Vagina (tissue), 2 donors: Measurements from ENCODE around the gene CAPS. TPM values are rescaled to one million over a fixed set of nuclear protein-coding genes. Genes with fewer than 3 reads are reported as not detected.

Experiments used
- DNase-seq, 2 donors: peaks; one replicate each; pipeline ENCODE4 v3.0.0-alpha.2; 2017; ENCODE audit errors: extremely low spot score in 2 of 2
- H3K27ac ChIP-seq: fragments of 200-600 bp; sonication (generic); one replicate; pipeline ENCODE4 v1.5.1; 2019
- H3K27me3 ChIP-seq: fragments of 200-600 bp; sonication (generic); one replicate; pipeline ENCODE4 v1.5.1; 2019
- H3K36me3 ChIP-seq, 2 donors: fragments of 200-600 bp; sonication (generic); one replicate each; pipeline ENCODE4 v1.5.1; 2017 to 2019
- H3K4me1 ChIP-seq: fragments of 200-600 bp; sonication (generic); one replicate; pipeline ENCODE4 v1.5.1; 2019
- H3K4me3 ChIP-seq, 2 donors: fragments of 200-600 bp; sonication (generic); 1 replicate in 1 of 2; 2 replicates in 1 of 2; pipeline ENCODE4 v1.5.1; 2016 to 2019
- H3K9me3 ChIP-seq: fragments of 200-600 bp; sonication (generic); one replicate; pipeline ENCODE4 v1.5.1; 2019
- POLR2A ChIP-seq, 2 donors: fragments of 450-650 bp; IDR thresholded peaks; one replicate each; pipeline ENCODE4 v1.6.1; 2017; ENCODE audit warnings: antibody characterized with exemption in 2 of 2, mild to moderate bottlenecking in 2 of 2, moderate library complexity in 2 of 2
- POLR2AphosphoS5 ChIP-seq, 2 donors: sonication (generic); formaldehyde crosslinking; IDR thresholded peaks; one replicate each; pipeline ENCODE4 v1.9.0; 2017; ENCODE audit warnings: antibody characterized with exemption in 2 of 2, mild to moderate bottlenecking in 2 of 2, low read depth in 1 of 2; ENCODE audit not compliant: insufficient read depth in 1 of 2
- intact Hi-C: fragments of 100-400 bp; cut with DNase I; formaldehyde crosslinking; loops from one replicate; pipeline ENCODE4 v1.15.1; 2023
- total RNA-seq: library from RNA; depleted of rRNA; stranded (reverse); fragments of >200 nt; gene quantifications from one replicate; pipeline ENCODE4 v1.2.3, GENCODE V29; 2016
- TF ChIP-seq, protein P1 (sequence below), 3 experiments: fragments of 450-650 bp in 2 of 3; fragments of 200-600 bp in 1 of 3; sonication (generic) in 1 of 3; IDR thresholded peaks; one replicate each; pipeline ENCODE4 v1.5.1; 2017 to 2019; ENCODE audit warnings: antibody characterized with exemption in 3 of 3, mild to moderate bottlenecking in 2 of 3, moderate library complexity in 2 of 3

CAPS gene
- total RNA-seq, 1 donor from 2014 or later = 35.8 TPM

DNA sequence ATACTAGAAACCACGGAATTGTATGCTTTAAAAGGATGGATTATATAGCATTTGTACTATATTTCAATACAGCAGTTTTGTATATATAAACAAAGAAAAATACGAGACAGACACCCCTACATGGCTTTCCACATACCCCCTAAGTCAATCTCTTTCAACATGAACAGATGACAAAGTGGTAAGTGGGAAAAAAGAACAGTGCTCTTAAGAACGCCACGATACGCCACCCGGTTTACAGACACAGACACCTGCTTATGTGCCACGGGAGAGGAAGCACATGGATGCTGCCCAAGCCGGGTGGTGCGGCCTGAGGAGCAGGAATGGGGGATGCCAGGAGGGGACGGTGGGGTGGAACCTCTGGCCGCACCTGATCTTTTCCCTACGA lies 8.1 kb downstream of the CAPS start:
- Histone ChIP-seq H3K27ac (no peak overlapping the region), H3K9me3 (no peaks in the 10 kb centered on the region), H3K4me3 (no peak overlapping the region), H3K4me1 (peaks cover 11% of the 10 kb centered on the region), H3K27me3 (no peaks in the 10 kb centered on the region), H3K36me3 (peaks cover 0 to 91% of the 10 kb centered on the region in 2 donors)
- DNase-seq = no peak
- intact Hi-C loops = no loop called here
- no peak for TF ChIP-seq POLR2AphosphoS5 (IDR thresholded peaks at IDR 0.05; ENCODE audit: insufficient read depth in 1 of 2, low read depth in 1 of 2)
- TF ChIP-seq, protein P1, sequence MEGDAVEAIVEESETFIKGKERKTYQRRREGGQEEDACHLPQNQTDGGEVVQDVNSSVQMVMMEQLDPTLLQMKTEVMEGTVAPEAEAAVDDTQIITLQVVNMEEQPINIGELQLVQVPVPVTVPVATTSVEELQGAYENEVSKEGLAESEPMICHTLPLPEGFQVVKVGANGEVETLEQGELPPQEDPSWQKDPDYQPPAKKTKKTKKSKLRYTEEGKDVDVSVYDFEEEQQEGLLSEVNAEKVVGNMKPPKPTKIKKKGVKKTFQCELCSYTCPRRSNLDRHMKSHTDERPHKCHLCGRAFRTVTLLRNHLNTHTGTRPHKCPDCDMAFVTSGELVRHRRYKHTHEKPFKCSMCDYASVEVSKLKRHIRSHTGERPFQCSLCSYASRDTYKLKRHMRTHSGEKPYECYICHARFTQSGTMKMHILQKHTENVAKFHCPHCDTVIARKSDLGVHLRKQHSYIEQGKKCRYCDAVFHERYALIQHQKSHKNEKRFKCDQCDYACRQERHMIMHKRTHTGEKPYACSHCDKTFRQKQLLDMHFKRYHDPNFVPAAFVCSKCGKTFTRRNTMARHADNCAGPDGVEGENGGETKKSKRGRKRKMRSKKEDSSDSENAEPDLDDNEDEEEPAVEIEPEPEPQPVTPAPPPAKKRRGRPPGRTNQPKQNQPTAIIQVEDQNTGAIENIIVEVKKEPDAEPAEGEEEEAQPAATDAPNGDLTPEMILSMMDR (IDR thresholded peaks at IDR 0.05) = no peak

DNA sequence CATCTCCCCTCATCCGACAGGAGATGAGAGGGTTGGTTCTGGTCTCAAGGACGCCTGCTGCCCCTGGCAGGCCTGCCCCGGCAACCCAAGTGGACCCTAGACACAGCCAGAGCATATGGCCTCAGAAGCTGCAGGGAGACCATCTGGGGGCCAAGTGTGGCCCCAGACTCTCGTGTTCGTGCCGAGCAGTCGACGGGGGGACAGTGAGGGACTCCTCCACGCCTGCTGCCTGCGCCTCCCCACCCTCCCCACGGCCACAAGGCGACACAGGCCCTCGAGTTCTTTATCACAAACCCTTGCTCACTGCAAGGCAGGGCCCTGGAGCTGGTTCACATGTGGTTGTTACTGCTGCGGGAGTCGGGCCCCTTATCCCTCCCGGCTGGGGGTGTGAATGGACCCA lies 9.3 kb downstream of the CAPS start:
- H3K27ac ChIP-seq = no peak overlapping the region
- no peak for DNase-seq
- intact Hi-C loops = no loop called here
- no peak overlapping the region for H3K4me3 ChIP-seq
- TF ChIP-seq POLR2AphosphoS5 (IDR thresholded peaks at IDR 0.05; ENCODE audit: insufficient read depth in 1 of 2, low read depth in 1 of 2) (no peak), POLR2A (IDR thresholded peaks at IDR 0.05) (no peak)
- TF ChIP-seq, protein P1 (IDR thresholded peaks at IDR 0.05) = no peak
- H3K36me3 ChIP-seq = peaks cover 0 to 91% of the 10 kb centered on the region in 2 donors
- H3K4me1 ChIP-seq = peaks cover 23% of the 10 kb centered on the region
- no peaks in the 10 kb centered on the region for H3K9me3 ChIP-seq
- H3K27me3 ChIP-seq = no peaks in the 10 kb centered on the region

DNA sequence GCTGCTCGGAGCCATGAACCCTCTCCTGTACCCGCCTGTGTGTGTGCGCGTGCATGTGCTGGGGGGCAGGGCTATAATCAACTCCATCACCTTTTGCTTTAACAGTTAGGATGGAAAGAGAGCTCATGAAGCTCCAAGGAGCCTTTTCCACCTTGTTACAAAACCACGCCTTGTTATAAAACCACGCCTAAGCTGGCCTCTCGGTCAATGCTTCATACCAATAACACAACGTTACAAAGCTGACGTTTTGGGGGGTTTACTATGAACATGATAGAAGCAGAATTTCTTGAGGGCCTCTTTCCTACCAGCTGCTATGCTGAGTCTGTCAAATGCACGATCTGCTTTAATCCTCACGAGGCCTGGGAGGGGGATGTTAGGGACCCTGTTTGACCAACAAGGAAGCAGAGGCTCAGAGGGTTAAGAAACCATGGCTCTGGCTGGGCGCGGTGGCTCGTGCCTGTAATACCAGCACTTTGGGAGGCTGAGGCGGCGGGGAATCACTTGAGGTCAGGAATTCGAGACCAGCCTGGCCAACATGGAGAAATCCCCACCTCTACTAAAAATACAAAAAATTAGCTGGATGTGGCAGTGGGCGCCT lies 11.9 kb downstream of the CAPS start:
- no peaks in the 10 kb centered on the region for H3K9me3 ChIP-seq
- intact Hi-C loops = no loop called here
- H3K4me3 ChIP-seq = no peak overlapping the region
- peak overlapping the region; percentile 56 for H3K27ac ChIP-seq
- no peaks in the 10 kb centered on the region for H3K27me3 ChIP-seq
- TF ChIP-seq, protein P1 (IDR thresholded peaks at IDR 0.05) = no peak
- H3K4me1 ChIP-seq = peaks cover 24% of the 10 kb centered on the region
- peaks cover 0 to 92% of the 10 kb centered on the region in 2 donors for H3K36me3 ChIP-seq
- DNase-seq = no peak

DNA sequence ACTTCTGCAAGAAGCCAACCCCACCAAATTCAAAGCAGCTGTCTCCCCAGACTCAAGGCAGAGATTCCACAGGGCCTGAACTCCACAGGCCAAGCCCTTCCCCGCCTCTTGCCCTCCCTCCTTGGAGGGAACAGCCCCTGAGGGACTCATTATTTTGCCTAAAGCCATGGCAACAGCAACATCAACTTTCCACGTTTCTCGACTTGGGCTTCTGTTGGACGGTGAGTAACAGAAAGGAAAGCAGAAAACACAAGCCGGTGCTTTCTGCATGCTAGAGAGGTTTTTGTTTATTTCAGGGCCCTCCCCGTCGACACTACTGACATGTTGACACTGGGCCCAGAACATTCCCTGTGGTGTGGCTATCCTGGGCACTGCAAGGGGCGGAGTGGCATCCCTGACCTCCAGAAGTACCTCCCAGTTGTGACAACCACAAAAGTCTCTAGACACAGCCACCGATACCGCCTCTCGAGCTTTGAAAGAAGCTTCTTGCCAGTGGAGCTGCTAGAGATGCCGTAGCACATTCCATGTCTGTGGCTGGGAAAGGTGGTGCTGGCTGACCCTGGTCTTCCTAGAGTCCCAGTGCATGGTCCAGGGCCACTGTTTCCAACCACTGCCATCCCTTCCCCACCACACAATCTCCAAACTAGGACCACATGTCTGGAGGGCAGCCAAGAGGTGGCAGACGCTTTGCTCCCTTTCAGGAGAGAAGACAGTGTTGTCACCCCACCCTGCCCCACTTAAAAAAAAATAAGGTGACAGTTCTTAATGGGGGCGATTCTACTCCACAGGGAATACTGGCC lies 12.8 kb downstream of the CAPS start:
- intact Hi-C loops = no loop called here
- Histone ChIP-seq H3K9me3 (no peaks in the 10 kb centered on the region), H3K4me1 (peaks cover 24% of the 10 kb centered on the region), H3K27me3 (no peaks in the 10 kb centered on the region), H3K27ac (peak overlapping the region; percentile 76), H3K36me3 (peaks cover 0 to 94% of the 10 kb centered on the region in 2 donors), H3K4me3 (no peak overlapping the region)
- peak in 1 of 2 donors; percentile 94 for DNase-seq
- TF ChIP-seq, protein P1 (IDR thresholded peaks at IDR 0.05) = no peak
- peak; percentile 55 to 79 for TF ChIP-seq POLR2AphosphoS5 (IDR thresholded peaks at IDR 0.05; ENCODE audit: insufficient read depth in 1 of 2, low read depth in 1 of 2)

DNA sequence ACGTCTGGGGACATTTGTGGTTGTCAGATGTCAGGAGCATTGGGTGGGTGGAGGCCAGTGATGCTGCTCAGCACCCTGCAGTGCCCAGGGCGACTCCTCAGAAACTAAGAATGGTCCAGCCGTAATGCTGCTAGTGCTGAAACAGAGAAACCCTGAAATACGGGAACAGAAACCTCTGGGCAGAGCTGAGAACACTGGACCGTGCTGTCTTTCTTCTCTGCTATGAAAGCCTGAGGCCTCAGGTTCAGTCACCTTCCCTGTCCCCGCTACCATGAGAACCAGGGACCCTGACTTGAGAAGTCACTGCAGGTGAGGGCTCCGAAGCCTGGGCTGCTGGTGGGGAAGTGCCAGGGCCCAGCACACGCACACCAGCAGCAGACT lies 13.4 kb downstream of the CAPS start:
- Histone ChIP-seq H3K36me3 (peaks cover 0 to 94% of the 10 kb centered on the region in 2 donors), H3K4me3 (no peak overlapping the region), H3K9me3 (no peaks in the 10 kb centered on the region), H3K27me3 (no peaks in the 10 kb centered on the region), H3K4me1 (peaks cover 24% of the 10 kb centered on the region), H3K27ac (peak overlapping the region; percentile 76)
- intact Hi-C loops = no loop called here
- no peak for TF ChIP-seq POLR2A (IDR thresholded peaks at IDR 0.05)
- no peak for TF ChIP-seq POLR2AphosphoS5 (IDR thresholded peaks at IDR 0.05; ENCODE audit: insufficient read depth in 1 of 2, low read depth in 1 of 2)
- TF ChIP-seq, protein P1 (IDR thresholded peaks at IDR 0.05) = no peak
- DNase-seq = no peak
